ENCODE measurements around the gene HBG1.

DNA sequence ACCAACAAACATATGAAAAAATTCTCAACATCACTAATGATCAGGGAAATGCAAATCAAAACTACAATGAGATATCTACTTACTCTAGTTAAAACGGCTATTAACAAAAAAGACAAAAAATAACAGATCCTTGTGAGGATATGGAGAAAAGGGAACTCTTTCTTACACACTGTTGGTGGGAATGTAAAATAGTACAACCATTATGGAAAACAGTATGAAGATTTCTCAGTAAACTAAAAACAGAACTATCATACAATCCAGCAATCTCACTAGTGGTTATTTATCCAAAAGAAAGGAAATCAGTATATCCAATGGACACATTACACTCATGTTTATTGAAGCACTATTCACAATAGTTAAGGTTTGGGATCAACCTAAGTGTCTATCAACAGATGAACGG lies 16.2 kb upstream of the HBG1 start:
- TF ChIP-seq, protein P1, sequence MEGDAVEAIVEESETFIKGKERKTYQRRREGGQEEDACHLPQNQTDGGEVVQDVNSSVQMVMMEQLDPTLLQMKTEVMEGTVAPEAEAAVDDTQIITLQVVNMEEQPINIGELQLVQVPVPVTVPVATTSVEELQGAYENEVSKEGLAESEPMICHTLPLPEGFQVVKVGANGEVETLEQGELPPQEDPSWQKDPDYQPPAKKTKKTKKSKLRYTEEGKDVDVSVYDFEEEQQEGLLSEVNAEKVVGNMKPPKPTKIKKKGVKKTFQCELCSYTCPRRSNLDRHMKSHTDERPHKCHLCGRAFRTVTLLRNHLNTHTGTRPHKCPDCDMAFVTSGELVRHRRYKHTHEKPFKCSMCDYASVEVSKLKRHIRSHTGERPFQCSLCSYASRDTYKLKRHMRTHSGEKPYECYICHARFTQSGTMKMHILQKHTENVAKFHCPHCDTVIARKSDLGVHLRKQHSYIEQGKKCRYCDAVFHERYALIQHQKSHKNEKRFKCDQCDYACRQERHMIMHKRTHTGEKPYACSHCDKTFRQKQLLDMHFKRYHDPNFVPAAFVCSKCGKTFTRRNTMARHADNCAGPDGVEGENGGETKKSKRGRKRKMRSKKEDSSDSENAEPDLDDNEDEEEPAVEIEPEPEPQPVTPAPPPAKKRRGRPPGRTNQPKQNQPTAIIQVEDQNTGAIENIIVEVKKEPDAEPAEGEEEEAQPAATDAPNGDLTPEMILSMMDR (IDR thresholded peaks at IDR 0.05): no peak
- no peak for TF ChIP-seq POLR2A (IDR thresholded peaks at IDR 0.05)

Measured in heart left ventricle (tissue), 13 donors.